Gastrocnemius medialis (tissue), 4 donors: ENCODE data around the gene METAP1.

ENCODE experiments used
- POLR2A ChIP-seq, 2 donors: fragments of 450-650 bp; IDR thresholded peaks; one replicate each; pipeline ENCODE4 v1.6.1; 2017; ENCODE audit warnings: antibody characterized with exemption in 2 of 2, mild to moderate bottlenecking in 2 of 2, moderate library complexity in 2 of 2
- TF ChIP-seq, protein P1 (sequence below), 5 experiments: fragments of 450-650 bp in 3 of 5; fragments of 200-600 bp in 2 of 5; sonication (generic) in 2 of 5; IDR thresholded peaks in 4 of 5; conservative IDR thresholded peaks in 1 of 5; 1 replicate in 4 of 5; 2 replicates in 1 of 5; pipeline ENCODE4 v1.5.1; 2016 to 2019; ENCODE audit warnings: antibody characterized with exemption in 5 of 5, mild to moderate bottlenecking in 3 of 5, moderate library complexity in 3 of 5

DNA sequence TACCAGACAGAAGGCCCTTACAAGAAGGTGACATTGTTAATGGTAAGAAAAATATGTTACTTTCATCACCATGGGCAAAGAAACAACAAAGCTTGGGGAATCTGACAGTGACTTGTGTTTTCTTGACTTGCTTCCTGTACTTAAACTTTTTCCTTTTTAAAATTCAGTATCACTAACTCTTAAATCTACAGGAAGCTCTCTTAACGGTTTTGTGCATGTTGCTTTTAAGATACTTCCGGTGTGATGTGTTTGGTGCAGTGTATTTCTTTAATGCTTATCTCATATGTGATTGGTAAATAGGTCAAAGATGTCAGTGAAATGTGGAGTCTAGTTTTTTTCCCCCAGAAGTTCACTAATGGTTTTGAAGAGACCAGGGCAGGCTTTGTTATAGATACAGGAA, 47.8 kb downstream of the METAP1 start:
- TF ChIP-seq, protein P1, sequence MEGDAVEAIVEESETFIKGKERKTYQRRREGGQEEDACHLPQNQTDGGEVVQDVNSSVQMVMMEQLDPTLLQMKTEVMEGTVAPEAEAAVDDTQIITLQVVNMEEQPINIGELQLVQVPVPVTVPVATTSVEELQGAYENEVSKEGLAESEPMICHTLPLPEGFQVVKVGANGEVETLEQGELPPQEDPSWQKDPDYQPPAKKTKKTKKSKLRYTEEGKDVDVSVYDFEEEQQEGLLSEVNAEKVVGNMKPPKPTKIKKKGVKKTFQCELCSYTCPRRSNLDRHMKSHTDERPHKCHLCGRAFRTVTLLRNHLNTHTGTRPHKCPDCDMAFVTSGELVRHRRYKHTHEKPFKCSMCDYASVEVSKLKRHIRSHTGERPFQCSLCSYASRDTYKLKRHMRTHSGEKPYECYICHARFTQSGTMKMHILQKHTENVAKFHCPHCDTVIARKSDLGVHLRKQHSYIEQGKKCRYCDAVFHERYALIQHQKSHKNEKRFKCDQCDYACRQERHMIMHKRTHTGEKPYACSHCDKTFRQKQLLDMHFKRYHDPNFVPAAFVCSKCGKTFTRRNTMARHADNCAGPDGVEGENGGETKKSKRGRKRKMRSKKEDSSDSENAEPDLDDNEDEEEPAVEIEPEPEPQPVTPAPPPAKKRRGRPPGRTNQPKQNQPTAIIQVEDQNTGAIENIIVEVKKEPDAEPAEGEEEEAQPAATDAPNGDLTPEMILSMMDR (IDR thresholded peaks at IDR 0.05 in 4 of 5, conservative IDR thresholded peaks at IDR 0.05 in 1 of 5): no peak
- TF ChIP-seq POLR2A (IDR thresholded peaks at IDR 0.05): no peak
